ENCODE results near the gene HACD4. TPM values are rescaled to one million over a fixed set of nuclear protein-coding genes. Genes with fewer than 3 reads are reported as not detected.

HACD4 gene
- total RNA-seq, 4 donors from 2014 or later = 1.1 to 4.8 (median 2.7) TPM

DNA sequence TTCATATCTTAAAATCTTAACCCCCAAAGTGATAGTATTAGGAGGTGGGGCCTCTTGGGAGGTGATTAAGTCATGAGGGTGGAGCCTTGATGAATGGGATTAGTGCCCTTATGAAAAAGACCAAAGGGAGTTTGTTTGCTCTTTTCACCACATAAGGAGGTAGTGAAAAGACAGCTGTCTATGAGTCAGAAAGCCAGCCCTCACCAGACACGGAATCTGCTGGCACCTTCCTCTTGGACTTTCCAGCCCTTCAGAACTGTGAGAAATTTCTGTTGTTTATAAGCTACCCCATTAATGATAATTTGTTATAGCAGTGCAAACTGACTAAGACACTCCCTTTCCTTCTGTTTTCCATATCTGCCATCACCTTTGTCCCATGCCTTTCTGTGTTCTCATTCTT lies 25.5 kb upstream of the HACD4 start:
- H3K27me3 ChIP-seq = no peaks in the 10 kb centered on the region
- H3K36me3 ChIP-seq = no peaks in the 10 kb centered on the region
- no peak overlapping the region for H3K27ac ChIP-seq
- in situ Hi-C loops (cut with MboI; ENCODE audit: low pct_ligation_motif_present in 1 of 4, low pct_unique_long_range_greater_than_20kb in 1 of 4, low sequenced_read_pairs in 3 of 4) (no loop called here), intact Hi-C loops (cut with DNase I; ENCODE audit: low total_unique reads) (no loop called here)
- H3K4me1 ChIP-seq = no peaks in the 10 kb centered on the region
- H3K4me3 ChIP-seq = no peak overlapping the region
- DNase-seq = no peak
- TF ChIP-seq CTCF (IDR thresholded peaks at IDR 0.05) (no peak), POLR2AphosphoS5 (IDR thresholded peaks at IDR 0.05) (no peak), POLR2A (IDR thresholded peaks at IDR 0.05) (no peak), EP300 (IDR thresholded peaks at IDR 0.05; ENCODE audit: low read depth) (no peak)
- H3K9me3 ChIP-seq = no peaks in the 10 kb centered on the region
- 28 to 43% methylated on average over 1 of the region's 1 CpG for WGBS, 2 donors (ENCODE audit: low coverage in 1 of 2)

- DNase-seq = no peak
- H3K9me3 ChIP-seq = no peaks in the 10 kb centered on the region
- no peak overlapping the region for H3K27ac ChIP-seq
- intact Hi-C loops (cut with DNase I; ENCODE audit: low total_unique reads) = no loop called here
- H3K4me3 ChIP-seq = no peak overlapping the region
- no peaks in the 10 kb centered on the region for H3K36me3 ChIP-seq
- no peaks in the 10 kb centered on the region for H3K27me3 ChIP-seq
- in situ Hi-C loops (cut with MboI; ENCODE audit: low pct_ligation_motif_present in 1 of 4, low pct_unique_long_range_greater_than_20kb in 1 of 4, low sequenced_read_pairs in 3 of 4) = no loop called here
- TF ChIP-seq POLR2A (IDR thresholded peaks at IDR 0.05) = no peak
- no peaks in the 10 kb centered on the region for H3K4me1 ChIP-seq
- 47 to 100% methylated on average over 1 to 2 of the region's 2 CpGs for WGBS, 2 donors (ENCODE audit: low coverage in 1 of 2)
These were observed 22.4 kb upstream of the HACD4 start for GRCh38 chr9:21053851-21054250.

- no peaks in the 10 kb centered on the region for H3K4me1 ChIP-seq
- TF ChIP-seq POLR2A (IDR thresholded peaks at IDR 0.05) = no peak
- no peak for TF ChIP-seq POLR2AphosphoS5 (IDR thresholded peaks at IDR 0.05)
- TF ChIP-seq CTCF (IDR thresholded peaks at IDR 0.05) = no peak
- no peak for TF ChIP-seq EP300 (IDR thresholded peaks at IDR 0.05; ENCODE audit: low read depth)
- DNase-seq = no peak
- H3K27me3 ChIP-seq = no peaks in the 10 kb centered on the region
- H3K9me3 ChIP-seq = no peaks in the 10 kb centered on the region
- no peak overlapping the region for H3K27ac ChIP-seq
- WGBS, 2 donors (ENCODE audit: low coverage in 1 of 2) = 77 to 90% methylated on average over 2 of the region's 2 CpGs
- no peak overlapping the region for H3K4me3 ChIP-seq
- no peaks in the 10 kb centered on the region for H3K36me3 ChIP-seq
- intact Hi-C loops (cut with DNase I; ENCODE audit: low total_unique reads) (no loop called here), in situ Hi-C loops (cut with MboI; ENCODE audit: low pct_ligation_motif_present in 1 of 4, low pct_unique_long_range_greater_than_20kb in 1 of 4, low sequenced_read_pairs in 3 of 4) (loop anchor here in 1 of 4 donors (10.0 kb wide), 1 partner anchor 62 kb away; no protein-coding TSS in a partner anchor)
These were observed 15.8 kb upstream of the HACD4 start for GRCh38 chr9:21047281-21047691.

DNA sequence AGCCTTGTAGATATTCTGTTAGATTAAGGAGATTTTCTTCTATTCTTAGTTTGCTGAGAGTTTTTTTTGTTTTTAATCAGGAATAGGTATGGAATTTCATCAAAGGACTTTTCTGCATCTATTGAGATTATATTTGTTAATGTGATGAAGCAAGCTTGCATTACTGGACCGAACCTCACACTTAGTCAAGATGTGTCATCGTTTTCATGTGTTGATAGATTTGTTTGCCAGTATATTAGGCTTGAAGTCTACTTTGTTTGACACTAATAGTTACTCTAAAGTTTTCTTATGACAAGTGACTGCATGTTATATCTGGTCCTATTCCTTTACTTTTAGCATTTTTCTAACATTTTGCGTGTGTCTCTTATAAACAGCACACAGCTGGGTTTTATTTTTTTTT lies 12.4 kb upstream of the HACD4 start:
- in situ Hi-C loops (cut with MboI; ENCODE audit: low pct_ligation_motif_present in 1 of 4, low pct_unique_long_range_greater_than_20kb in 1 of 4, low sequenced_read_pairs in 3 of 4) = loop anchor here in 1 of 4 donors (10.0 kb wide), 1 partner anchor 59 kb away; no protein-coding TSS in a partner anchor
- DNase-seq = no peak
- Histone ChIP-seq H3K9me3 (no peaks in the 10 kb centered on the region), H3K4me3 (no peak overlapping the region), H3K4me1 (no peaks in the 10 kb centered on the region), H3K36me3 (no peaks in the 10 kb centered on the region), H3K27me3 (no peaks in the 10 kb centered on the region), H3K27ac (no peak overlapping the region)
- no peak for TF ChIP-seq POLR2A (IDR thresholded peaks at IDR 0.05)
- TF ChIP-seq POLR2AphosphoS5 (IDR thresholded peaks at IDR 0.05) = no peak
- TF ChIP-seq EP300 (IDR thresholded peaks at IDR 0.05; ENCODE audit: low read depth) = no peak
- 85 to 92% methylated on average over 3 of the region's 3 CpGs for WGBS, 2 donors (ENCODE audit: low coverage in 1 of 2)
- intact Hi-C loops (cut with DNase I; ENCODE audit: low total_unique reads) = no loop called here

DNA sequence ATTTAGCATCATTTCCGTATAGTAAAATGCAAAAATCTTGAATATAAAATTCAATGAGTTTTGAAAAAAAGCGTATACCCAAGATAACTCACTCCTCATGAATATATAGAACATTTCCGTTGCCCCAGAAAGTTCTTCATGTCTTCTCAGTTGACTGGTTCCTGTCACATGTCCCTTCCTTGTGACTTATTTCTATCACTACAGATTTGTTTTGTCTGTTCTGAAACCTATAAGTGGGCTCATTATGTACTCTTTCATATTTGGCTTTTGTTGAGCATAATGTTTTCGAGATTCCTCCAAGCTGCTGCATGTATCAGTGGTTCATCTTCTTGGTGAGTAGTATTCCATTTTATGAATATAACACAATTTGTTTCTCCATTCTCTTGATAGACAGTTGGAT lies 11.0 kb upstream of the HACD4 start:
- no peak overlapping the region for H3K27ac ChIP-seq
- DNase-seq = no peak
- no peaks in the 10 kb centered on the region for H3K27me3 ChIP-seq
- in situ Hi-C loops (cut with MboI; ENCODE audit: low pct_ligation_motif_present in 1 of 4, low pct_unique_long_range_greater_than_20kb in 1 of 4, low sequenced_read_pairs in 3 of 4) (loop anchor here in 1 of 4 donors (10.0 kb wide), 1 partner anchor 58 kb away; no protein-coding TSS in a partner anchor), intact Hi-C loops (cut with DNase I; ENCODE audit: low total_unique reads) (no loop called here)
- 88 to 93% methylated on average over 4 of the region's 4 CpGs for WGBS, 2 donors (ENCODE audit: low coverage in 1 of 2)
- H3K4me3 ChIP-seq = no peak overlapping the region
- H3K4me1 ChIP-seq = no peaks in the 10 kb centered on the region
- no peaks in the 10 kb centered on the region for H3K36me3 ChIP-seq
- TF ChIP-seq POLR2AphosphoS5 (IDR thresholded peaks at IDR 0.05) = no peak
- TF ChIP-seq POLR2A (IDR thresholded peaks at IDR 0.05) = no peak
- TF ChIP-seq CTCF (IDR thresholded peaks at IDR 0.05) = no peak
- TF ChIP-seq EP300 (IDR thresholded peaks at IDR 0.05; ENCODE audit: low read depth) = no peak
- no peaks in the 10 kb centered on the region for H3K9me3 ChIP-seq
